HepG2 (cell line): Measurements from ENCODE around the gene MINDY1. TPM values are rescaled to one million over a fixed set of nuclear protein-coding genes. Genes with fewer than 3 reads are reported as not detected.

Source experiments
- E2F2 ChIP-seq: sonication (generic); formaldehyde crosslinking; IDR thresholded peaks from 2 replicates; pipeline ENCODE4 v1.4.0; 2020; ENCODE audit warnings: missing genetic modification reagents, borderline replicate concordance
- FOXP4 ChIP-seq: sonication (generic); formaldehyde crosslinking; IDR thresholded peaks from 2 replicates; pipeline ENCODE4 v1.4.0; 2020; ENCODE audit warnings: missing genetic modification reagents
- MLXIP ChIP-seq: sonication (generic); formaldehyde crosslinking; IDR thresholded peaks from 2 replicates; pipeline ENCODE4 v1.9.0; 2021; ENCODE audit warnings: missing genetic modification reagents, borderline replicate concordance
- REL ChIP-seq: sonication (generic); formaldehyde crosslinking; conservative IDR thresholded peaks from 2 replicates; pipeline ENCODE4 v1.8.0; 2022; ENCODE audit warnings: mild to moderate bottlenecking, missing genetic modification reagents, moderate library complexity
- SMAD1 ChIP-seq: sonication (generic); formaldehyde crosslinking; IDR thresholded peaks from 2 replicates; pipeline ENCODE4 v1.4.0; 2020; ENCODE audit warnings: missing genetic modification reagents, low read depth, mild to moderate bottlenecking, borderline replicate concordance
- SRY ChIP-seq: sonication (generic); formaldehyde crosslinking; IDR thresholded peaks from 2 replicates; pipeline ENCODE4 v1.8.0; 2022; ENCODE audit warnings: mild to moderate bottlenecking, missing genetic modification reagents
- SYNCRIP ChIP-seq: fragments of 200-400 bp; formaldehyde crosslinking; IDR thresholded peaks from 2 replicates; pipeline ENCODE4 v1.6.1; 2018; ENCODE audit warnings: mild to moderate bottlenecking, low read depth, low read length; ENCODE audit not compliant: insufficient read depth
- ZBTB34 ChIP-seq: sonication (generic); formaldehyde crosslinking; IDR thresholded peaks from 2 replicates; pipeline ENCODE4 v1.8.0; 2022; ENCODE audit warnings: mild to moderate bottlenecking, missing genetic modification reagents
- ZMYM2 ChIP-seq: sonication (generic); formaldehyde crosslinking; IDR thresholded peaks from 2 replicates; pipeline ENCODE4 v1.8.0; 2022; ENCODE audit warnings: mild to moderate bottlenecking, missing genetic modification reagents
- polyA plus RNA-seq, 8 experiments: library from polyadenylated mRNA; depleted of rRNA in 3 of 8; stranded (reverse) in 7 of 8; unstranded in 1 of 8; fragments of >200 nt; fragmentation: Illumina TruSeq in 4 of 8; extraction: Trizol in 4 of 8; gene quantifications; 2 replicates each; pipeline versions ENCODE4 v1.2.1 to v1.2.3, GENCODE V29; 2011 to 2016; ENCODE audit warnings: low read depth in 4 of 8, missing spikeins in 1 of 8, mixed read lengths in 1 of 8; ENCODE audit not compliant: insufficient read depth in 1 of 8
- total RNA-seq, 5 experiments: library from RNA; depleted of rRNA; stranded (reverse); fragments of >200 nt; fragmentation: Illumina TruSeq; extraction: Trizol; gene quantifications; 2 replicates each; pipeline ENCODE4 v1.2.3, GENCODE V29; 2016; ENCODE audit warnings: low read depth in 1 of 5
- TF ChIP-seq, protein P1 (sequence below): sonication (generic); formaldehyde crosslinking; IDR thresholded peaks from 2 replicates; pipeline ENCODE4 v1.4.0; 2020; ENCODE audit warnings: missing genetic modification reagents, borderline replicate concordance
- TF ChIP-seq, protein P2 (sequence below): sonication (generic); formaldehyde crosslinking; IDR thresholded peaks from 2 replicates; pipeline ENCODE4 v1.4.0; 2020; ENCODE audit warnings: mild to moderate bottlenecking, missing genetic modification reagents, borderline replicate concordance

The MINDY1 gene
- total and polyA plus RNA-seq, 2 of the 13 experiments (the other 11 are each of a cell fraction or from before 2014, with no cell fraction given): 11.1 to 15.0 TPM

GRCh38 chr1:150979092-150980056, 27.3 kb downstream of the MINDY1 start (continued):
- TF ChIP-seq, protein P1, sequence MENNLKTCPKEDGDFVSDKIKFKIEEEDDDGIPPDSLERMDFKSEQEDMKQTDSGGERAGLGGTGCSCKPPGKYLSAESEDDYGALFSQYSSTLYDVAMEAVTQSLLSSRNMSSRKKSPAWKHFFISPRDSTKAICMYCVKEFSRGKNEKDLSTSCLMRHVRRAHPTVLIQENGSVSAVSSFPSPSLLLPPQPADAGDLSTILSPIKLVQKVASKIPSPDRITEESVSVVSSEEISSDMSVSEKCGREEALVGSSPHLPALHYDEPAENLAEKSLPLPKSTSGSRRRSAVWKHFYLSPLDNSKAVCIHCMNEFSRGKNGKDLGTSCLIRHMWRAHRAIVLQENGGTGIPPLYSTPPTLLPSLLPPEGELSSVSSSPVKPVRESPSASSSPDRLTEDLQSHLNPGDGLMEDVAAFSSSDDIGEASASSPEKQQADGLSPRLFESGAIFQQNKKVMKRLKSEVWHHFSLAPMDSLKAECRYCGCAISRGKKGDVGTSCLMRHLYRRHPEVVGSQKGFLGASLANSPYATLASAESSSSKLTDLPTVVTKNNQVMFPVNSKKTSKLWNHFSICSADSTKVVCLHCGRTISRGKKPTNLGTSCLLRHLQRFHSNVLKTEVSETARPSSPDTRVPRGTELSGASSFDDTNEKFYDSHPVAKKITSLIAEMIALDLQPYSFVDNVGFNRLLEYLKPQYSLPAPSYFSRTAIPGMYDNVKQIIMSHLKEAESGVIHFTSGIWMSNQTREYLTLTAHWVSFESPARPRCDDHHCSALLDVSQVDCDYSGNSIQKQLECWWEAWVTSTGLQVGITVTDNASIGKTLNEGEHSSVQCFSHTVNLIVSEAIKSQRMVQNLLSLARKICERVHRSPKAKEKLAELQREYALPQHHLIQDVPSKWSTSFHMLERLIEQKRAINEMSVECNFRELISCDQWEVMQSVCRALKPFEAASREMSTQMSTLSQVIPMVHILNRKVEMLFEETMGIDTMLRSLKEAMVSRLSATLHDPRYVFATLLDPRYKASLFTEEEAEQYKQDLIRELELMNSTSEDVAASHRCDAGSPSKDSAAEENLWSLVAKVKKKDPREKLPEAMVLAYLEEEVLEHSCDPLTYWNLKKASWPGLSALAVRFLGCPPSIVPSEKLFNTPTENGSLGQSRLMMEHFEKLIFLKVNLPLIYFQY (CRISPR knock-in tag): no peak
- TF ChIP-seq REL (CRISPR knock-in tag) (no peak), SYNCRIP (no peak), E2F2 (CRISPR knock-in tag) (0 out of 2 replicates have a peak, but pooled peaks have one; percentile 43), SMAD1 (CRISPR knock-in tag) (no peak), ZBTB34 (CRISPR knock-in tag) (no peak), SRY (0 out of 2 replicates have a peak, but pooled peaks have one; percentile 49), ZMYM2 (CRISPR knock-in tag) (no peak), FOXP4 (CRISPR knock-in tag) (no peak), MLXIP (CRISPR knock-in tag) (no peak)
- TF ChIP-seq, protein P2, sequence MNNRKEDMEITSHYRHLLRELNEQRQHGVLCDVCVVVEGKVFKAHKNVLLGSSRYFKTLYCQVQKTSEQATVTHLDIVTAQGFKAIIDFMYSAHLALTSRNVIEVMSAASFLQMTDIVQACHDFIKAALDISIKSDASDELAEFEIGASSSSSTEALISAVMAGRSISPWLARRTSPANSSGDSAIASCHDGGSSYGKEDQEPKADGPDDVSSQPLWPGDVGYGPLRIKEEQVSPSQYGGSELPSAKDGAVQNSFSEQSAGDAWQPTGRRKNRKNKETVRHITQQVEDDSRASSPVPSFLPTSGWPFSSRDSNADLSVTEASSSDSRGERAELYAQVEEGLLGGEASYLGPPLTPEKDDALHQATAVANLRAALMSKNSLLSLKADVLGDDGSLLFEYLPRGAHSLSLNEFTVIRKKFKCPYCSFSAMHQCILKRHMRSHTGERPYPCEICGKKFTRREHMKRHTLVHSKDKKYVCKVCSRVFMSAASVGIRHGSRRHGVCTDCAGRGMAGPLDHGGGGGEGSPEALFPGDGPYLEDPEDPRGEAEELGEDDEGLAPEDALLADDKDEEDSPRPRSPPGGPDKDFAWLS (CRISPR knock-in tag): no peak
